Upper lobe of left lung (tissue), 4 donors: ENCODE results near the gene CERK.

Experiments
- CTCF ChIP-seq, 6 experiments: fragments of 450-650 bp in 4 of 6; fragments of 200-600 bp in 2 of 6; sonication (generic) in 2 of 6; IDR thresholded peaks; one replicate each; pipeline ENCODE4 v1.5.1; 2016 to 2019; ENCODE audit warnings: antibody characterized with exemption in 6 of 6
- POLR2A ChIP-seq, 4 donors: fragments of 450-650 bp; IDR thresholded peaks; one replicate each; pipeline ENCODE4 v1.5.1; 2016 to 2017; ENCODE audit warnings: antibody characterized with exemption in 4 of 4, mild to moderate bottlenecking in 2 of 4
- POLR2AphosphoS5 ChIP-seq, 2 donors: sonication (generic); formaldehyde crosslinking; IDR thresholded peaks; one replicate each; pipeline ENCODE4 v1.5.1; 2017; ENCODE audit warnings: antibody characterized with exemption in 2 of 2

- no peak for TF ChIP-seq POLR2AphosphoS5 (IDR thresholded peaks at IDR 0.05)
- no peak for TF ChIP-seq CTCF (IDR thresholded peaks at IDR 0.05)
- no peak for TF ChIP-seq POLR2A (IDR thresholded peaks at IDR 0.05)
Measured at GRCh38 chr22:46636221-46637002, 101.6 kb downstream of the CERK start.
